Heart left ventricle (tissue), 16 donors: ENCODE data around the gene DEAF1. TPM values are rescaled to one million over a fixed set of nuclear protein-coding genes. Genes with fewer than 3 reads are reported as not detected.

Source experiments
- ATAC-seq, 4 donors: fragments of 200-7000 bp; cut with Tn5 transposase; one replicate each; pipeline ENCODE4 v1.9.1; 2020 to 2022; ENCODE audit warnings: moderate library complexity in 4 of 4, mild to moderate bottlenecking in 3 of 4, moderate number of reproducible peaks in 1 of 4
- DNase-seq, 5 donors: peaks; one replicate each; pipeline ENCODE4 v3.0.0-alpha.2; 2020
- H3K27ac ChIP-seq, 12 donors: fragments of 200-600 bp; sonication (generic) in 4 of 12; one replicate each; pipeline versions ENCODE4 v1.5.0 to v1.8.0; 2016 to 2022; ENCODE audit warnings: mild to moderate bottlenecking in 2 of 12
- H3K27me3 ChIP-seq, 9 donors: fragments of 200-600 bp; sonication (generic) in 2 of 9; one replicate each; pipeline versions ENCODE4 v1.5.1 to v1.8.0; 2016 to 2022; ENCODE audit warnings: mild to moderate bottlenecking in 3 of 9
- H3K36me3 ChIP-seq, 9 donors: fragments of 200-600 bp; sonication (generic) in 2 of 9; one replicate each; pipeline versions ENCODE4 v1.5.0 to v1.8.0; 2018 to 2022; ENCODE audit warnings: mild to moderate bottlenecking in 2 of 9
- H3K4me1 ChIP-seq, 12 donors: fragments of 200-600 bp; sonication (generic) in 4 of 12; one replicate each; pipeline versions ENCODE4 v1.5.0 to v1.8.0; 2016 to 2022; ENCODE audit warnings: mild to moderate bottlenecking in 3 of 12
- H3K4me3 ChIP-seq, 12 donors: fragments of 200-600 bp; sonication (generic) in 4 of 12; one replicate each; pipeline versions ENCODE4 v1.5.0 to v1.8.0; 2017 to 2022; ENCODE audit warnings: mild to moderate bottlenecking in 9 of 12, moderate library complexity in 4 of 12
- H3K9me3 ChIP-seq, 12 donors: fragments of 200-600 bp; sonication (generic) in 4 of 12; one replicate each; pipeline versions ENCODE4 v1.5.0 to v1.8.0; 2016 to 2022; ENCODE audit warnings: mild to moderate bottlenecking in 1 of 12
- POLR2A ChIP-seq, 2 donors: fragments of 450-650 bp; IDR thresholded peaks; one replicate each; pipeline ENCODE4 v1.6.1; 2017; ENCODE audit warnings: antibody characterized with exemption in 2 of 2, mild to moderate bottlenecking in 2 of 2, moderate library complexity in 2 of 2
- WGBS, 4 donors: extraction: QIAGEN DNeasy Blood & Tissue Kit in 2 of 4; methylation state at CpG; one replicate each; pipeline versions ENCODE4 v1.1.5 to v1.1.7; 2013 to 2018; 5-methylcytosine and 5-hydroxymethylcytosine counted together
- intact Hi-C, 10 donors: fragments of 100-400 bp; cut with DNase I; formaldehyde crosslinking; loops; one replicate each; pipeline versions ENCODE4 v1.11.1 to v1.14.2; 2022
- polyA plus RNA-seq, 2 donors: library from polyadenylated mRNA; stranded (reverse); fragments of 200-250 nt; gene quantifications; one replicate each; pipeline ENCODE4 v1.2.3, GENCODE V29; 2013
- total RNA-seq, 9 donors: library from RNA; depleted of rRNA in 2 of 9; stranded (reverse); fragments of >200 nt in 2 of 9; fragmentation: NEBNext Ultra II Directional in 3 of 9; extraction: Animal tissue kit (Norgen Biotek cat#: 25700) in 3 of 9; gene quantifications; one replicate each; pipeline versions ENCODE4 v1.1.0 to v1.2.4, GENCODE V29; 2016 to 2023
- TF ChIP-seq, protein P1 (sequence below), 12 donors: fragments of 200-600 bp; sonication (generic) in 4 of 12; IDR thresholded peaks; one replicate each; pipeline versions ENCODE4 v1.5.0 to v1.8.0; 2018 to 2022; ENCODE audit warnings: antibody characterized with exemption in 12 of 12, mild to moderate bottlenecking in 5 of 12
- donor health status: ischemic (EF 13 %, LVEDD 7.1; RV severe dilation, severe dysfunction).
- donor health status: healthy with polysubstance abuse.
- donor health status: DM: no; HTN: yes; CAD: no.
- donor health status: DM: no; HTN: no; CAD: no.
- donor health status: ischemic (EF 25% LVEDD 6.9; RV normal size, moderate dysfunction).
- donor health status: ischemic (EF 25% LVEDD 5.7; RV mildly dilated, moderate dysfunction).
- donor health status: healthy.
- donor health status: DM: yes; HTN: yes; CAD: no.
- donor health status: ischemic (EF 35%, LVEDD 5.7; RV mildly dilated, moderate dysfunction).
- donor health status: nonischemic (EF 11% LVEDD 7.7; RV severe dilation, severe dysfunction).
- donor health status: DM: yes; HTN: yes; CAD: no.
- donor health status: PGD.
- donor health status: ischemic (EF 29% LVEDD 5.4; RV normal size, mild dysfunction).
- donor health status: nonischemic (EF 23%, LVEDD 6.1; RV moderate dilation, normal function).

The DEAF1 gene
- total and polyA plus RNA-seq, 11 donors: 11.8 to 25.6 (median 15.1) TPM

DNA sequence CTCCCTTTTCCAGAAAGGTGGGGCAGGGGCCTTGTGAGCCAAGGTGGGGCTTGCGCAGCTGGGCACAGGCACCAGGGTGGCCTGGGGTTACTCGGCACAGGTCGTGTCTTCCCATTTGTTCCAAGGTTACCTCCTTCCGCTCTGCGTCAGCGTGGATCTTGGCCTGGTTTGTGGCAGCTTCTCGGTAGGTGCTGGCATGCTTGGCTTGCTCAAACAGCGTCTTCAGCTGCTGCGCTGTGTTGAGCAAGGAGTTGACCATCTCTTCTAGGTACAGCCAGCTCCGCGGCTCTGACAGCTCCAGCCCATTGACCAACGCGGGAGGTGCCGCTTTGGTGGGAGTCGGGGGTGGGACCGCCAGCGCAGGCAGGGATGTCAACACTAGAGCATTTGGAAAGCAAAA lies 20.6 kb downstream of the DEAF1 start:
- no peaks in the 10 kb centered on the region for H3K4me1 ChIP-seq
- H3K4me3 ChIP-seq: no peak overlapping the region
- DNase-seq (no peak), ATAC-seq (no peak)
- H3K36me3 ChIP-seq: peaks cover 2 to 79% (median 66%) of the 10 kb centered on the region in 9 donors
- no peaks in the 10 kb centered on the region for H3K27me3 ChIP-seq
- H3K9me3 ChIP-seq: no peaks in the 10 kb centered on the region
- TF ChIP-seq, protein P1, sequence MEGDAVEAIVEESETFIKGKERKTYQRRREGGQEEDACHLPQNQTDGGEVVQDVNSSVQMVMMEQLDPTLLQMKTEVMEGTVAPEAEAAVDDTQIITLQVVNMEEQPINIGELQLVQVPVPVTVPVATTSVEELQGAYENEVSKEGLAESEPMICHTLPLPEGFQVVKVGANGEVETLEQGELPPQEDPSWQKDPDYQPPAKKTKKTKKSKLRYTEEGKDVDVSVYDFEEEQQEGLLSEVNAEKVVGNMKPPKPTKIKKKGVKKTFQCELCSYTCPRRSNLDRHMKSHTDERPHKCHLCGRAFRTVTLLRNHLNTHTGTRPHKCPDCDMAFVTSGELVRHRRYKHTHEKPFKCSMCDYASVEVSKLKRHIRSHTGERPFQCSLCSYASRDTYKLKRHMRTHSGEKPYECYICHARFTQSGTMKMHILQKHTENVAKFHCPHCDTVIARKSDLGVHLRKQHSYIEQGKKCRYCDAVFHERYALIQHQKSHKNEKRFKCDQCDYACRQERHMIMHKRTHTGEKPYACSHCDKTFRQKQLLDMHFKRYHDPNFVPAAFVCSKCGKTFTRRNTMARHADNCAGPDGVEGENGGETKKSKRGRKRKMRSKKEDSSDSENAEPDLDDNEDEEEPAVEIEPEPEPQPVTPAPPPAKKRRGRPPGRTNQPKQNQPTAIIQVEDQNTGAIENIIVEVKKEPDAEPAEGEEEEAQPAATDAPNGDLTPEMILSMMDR (IDR thresholded peaks at IDR 0.05): no peak
- no peak for TF ChIP-seq POLR2A (IDR thresholded peaks at IDR 0.05)
- WGBS, 4 donors: 89 to 93% (median 90%) methylated on average over 17 of the region's 17 CpGs
- intact Hi-C loops: no loop called here
- no peak overlapping the region for H3K27ac ChIP-seq

DNA sequence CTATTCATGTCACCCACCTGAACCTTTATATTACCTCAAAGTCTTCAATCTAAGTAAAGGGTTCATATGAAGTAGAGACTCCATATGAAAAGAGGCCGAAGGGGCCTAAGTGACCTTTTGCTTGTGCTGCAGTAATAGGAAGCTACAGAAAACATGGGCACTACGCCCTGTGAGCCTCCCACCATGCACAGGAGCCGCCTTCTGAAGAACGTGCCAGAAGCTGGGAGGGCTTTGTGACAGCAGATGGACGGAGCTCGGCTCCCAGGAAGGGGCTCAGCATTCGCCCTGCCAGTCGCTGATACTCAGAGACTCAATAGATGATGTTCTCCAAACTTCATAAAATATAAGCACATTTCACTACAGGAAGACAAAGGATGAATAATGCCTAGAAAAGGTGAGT lies 21.2 kb downstream of the DEAF1 start:
- H3K27me3 ChIP-seq: no peaks in the 10 kb centered on the region
- TF ChIP-seq, protein P1 (IDR thresholded peaks at IDR 0.05): no peak
- intact Hi-C loops: no loop called here
- H3K27ac ChIP-seq: no peak overlapping the region
- peaks cover 2 to 74% (median 62%) of the 10 kb centered on the region in 9 donors for H3K36me3 ChIP-seq
- no peak for ATAC-seq
- DNase-seq: no peak
- 94 to 95% (median 94%) methylated on average over 8 of the region's 8 CpGs for WGBS, 4 donors
- no peaks in the 10 kb centered on the region for H3K4me1 ChIP-seq
- H3K4me3 ChIP-seq: no peak overlapping the region
- no peaks in the 10 kb centered on the region for H3K9me3 ChIP-seq

DNA sequence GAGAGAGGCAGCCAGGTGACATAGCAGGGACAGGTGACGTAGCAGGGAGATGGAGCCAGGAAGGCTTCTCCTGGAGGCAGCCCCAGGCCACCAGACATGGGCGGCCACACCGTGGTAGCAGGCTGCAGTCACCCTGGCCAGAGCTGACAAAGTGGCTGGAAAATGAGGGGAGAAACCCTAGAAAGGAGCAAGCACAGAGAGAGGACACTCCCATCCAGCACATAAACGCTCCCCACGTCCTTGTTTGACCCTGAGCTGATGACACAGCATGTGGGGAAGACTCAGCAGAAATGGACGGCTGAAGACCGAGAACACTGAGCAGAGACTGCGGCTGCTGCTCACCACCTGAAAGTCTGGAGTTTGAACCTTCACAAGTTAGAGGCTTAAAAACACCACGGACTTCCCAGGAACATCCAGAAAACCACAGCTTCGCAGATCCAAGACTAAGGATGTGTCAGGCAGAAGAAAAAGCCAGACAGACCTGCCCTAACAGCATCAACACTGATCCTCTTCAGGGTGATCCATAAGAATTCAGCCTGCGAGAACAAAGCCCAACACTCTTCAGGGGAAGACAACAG lies 29.2 kb downstream of the DEAF1 start:
- no peaks in the 10 kb centered on the region for H3K27me3 ChIP-seq
- H3K4me1 ChIP-seq: peaks cover 0 to 10% (median 2%) of the 10 kb centered on the region in 12 donors
- peak overlapping the region in 8 of 12 donors; percentile 2 to 54 (median 22) for H3K27ac ChIP-seq
- H3K36me3 ChIP-seq: peaks cover 0 to 37% (median 10%) of the 10 kb centered on the region in 9 donors
- H3K9me3 ChIP-seq: no peaks in the 10 kb centered on the region
- H3K4me3 ChIP-seq: no peak overlapping the region
- DNase-seq (no peak), ATAC-seq (peak; percentile 45 to 80 (median 68))
- intact Hi-C loops: loop anchor here in 1 of 10 donors (10.0 kb wide), 1 partner anchor 59 kb away; no protein-coding TSS in a partner anchor
- TF ChIP-seq, protein P1 (IDR thresholded peaks at IDR 0.05): no peak
- no peak for TF ChIP-seq POLR2A (IDR thresholded peaks at IDR 0.05)
- WGBS, 4 donors: 70 to 78% (median 74%) methylated on average over 11 of the region's 11 CpGs

DNA sequence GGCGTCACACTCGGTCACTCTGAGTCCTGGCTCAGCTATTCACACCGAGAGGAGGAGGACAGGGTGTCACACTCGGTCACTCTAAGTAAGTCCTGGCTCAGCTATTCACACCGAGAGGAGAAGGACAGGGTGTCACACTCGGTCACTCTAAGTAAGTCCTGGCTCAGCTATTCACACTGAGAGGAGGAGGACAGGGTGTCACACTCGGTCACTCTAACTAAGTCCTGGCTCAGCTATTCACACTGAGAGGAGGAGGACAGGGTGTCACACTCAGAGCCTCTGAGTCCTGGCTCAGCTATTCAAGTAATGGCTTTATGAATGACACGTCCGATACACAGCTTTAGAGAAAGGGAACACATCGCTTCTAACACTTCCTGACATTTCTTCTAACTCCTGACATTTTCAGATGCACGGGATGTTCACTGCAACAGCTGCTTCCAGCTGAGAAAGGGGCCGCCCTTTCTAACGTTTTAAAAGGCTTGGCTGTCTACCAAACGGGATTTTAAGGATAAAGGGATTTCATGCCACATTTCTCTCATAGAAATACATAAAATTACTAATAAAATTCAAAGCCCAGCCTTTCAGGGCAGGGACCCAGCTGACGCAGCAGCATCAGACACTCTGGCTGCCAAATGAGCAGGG lies 29.8 kb downstream of the DEAF1 start:
- DNase-seq (no peak), ATAC-seq (peak in 1 of 4 donors; percentile 16)
- intact Hi-C loops: loop anchor here in 1 of 10 donors (10.0 kb wide), 1 partner anchor 60 kb away; no protein-coding TSS in a partner anchor
- peak overlapping the region in 8 of 12 donors; percentile 2 to 54 (median 11) for H3K27ac ChIP-seq
- H3K4me1 ChIP-seq: peaks cover 0 to 10% (median 2%) of the 10 kb centered on the region in 12 donors
- TF ChIP-seq, protein P1 (IDR thresholded peaks at IDR 0.05): no peak
- TF ChIP-seq POLR2A (IDR thresholded peaks at IDR 0.05): no peak
- no peak overlapping the region for H3K4me3 ChIP-seq
- H3K9me3 ChIP-seq: no peaks in the 10 kb centered on the region
- H3K27me3 ChIP-seq: no peaks in the 10 kb centered on the region
- peaks cover 0 to 41% (median 13%) of the 10 kb centered on the region in 9 donors for H3K36me3 ChIP-seq
- 72 to 82% (median 79%) methylated on average over 9 to 15 of the region's 15 CpGs for WGBS, 4 donors
